ENCODE results near the gene ARMH1.
"Not testable (repeated sequence)": the region's sequence is repeated elsewhere in the genome, so short reads cannot be mapped to it uniquely, and the experiment has no call there.

Gene ARMH1

GRCh38 chr1:44645476-44646244 is 28.9 kb upstream of the ARMH1 start:
- no peak for DNase-seq

- DNase-seq: no peak
Measured at GRCh38 chr1:44646261-44647110, 28.0 kb upstream of the ARMH1 start.

- no peak for DNase-seq
Measured at GRCh38 chr1:44647896-44648295, 26.6 kb upstream of the ARMH1 start.

GRCh38 chr1:44648529-44649250 is 25.8 kb upstream of the ARMH1 start:
- no peak for DNase-seq

- no peak for DNase-seq
Measured at GRCh38 chr1:44649788-44650158, 24.7 kb upstream of the ARMH1 start.

- DNase-seq: no peak
Measured at GRCh38 chr1:44650159-44650831, 24.2 kb upstream of the ARMH1 start.

GRCh38 chr1:44651069-44651468 is 23.4 kb upstream of the ARMH1 start:
- no peak for DNase-seq

- peak; percentile 87 to 91 for DNase-seq
Measured at GRCh38 chr1:44652445-44653106, 21.9 kb upstream of the ARMH1 start.

- DNase-seq: no peak
Measured at GRCh38 chr1:44653107-44653964, 21.2 kb upstream of the ARMH1 start.

- DNase-seq: no peak
Measured at GRCh38 chr1:44654621-44655187, 19.8 kb upstream of the ARMH1 start.

GRCh38 chr1:44655609-44656008 is 18.9 kb upstream of the ARMH1 start:
- DNase-seq: peak in 1 of 2 experiments; percentile 41

- no peak for DNase-seq
Measured at GRCh38 chr1:44659566-44659965, 14.9 kb upstream of the ARMH1 start.

- no peak for DNase-seq
Measured at GRCh38 chr1:44660176-44660575, 14.3 kb upstream of the ARMH1 start.

- no peak for DNase-seq
Measured at GRCh38 chr1:44661781-44662682, 12.5 kb upstream of the ARMH1 start.

GRCh38 chr1:44662683-44663030 is 11.9 kb upstream of the ARMH1 start:
- DNase-seq: no peak

GRCh38 chr1:44663417-44663816 is 11.1 kb upstream of the ARMH1 start:
- DNase-seq: no peak

GRCh38 chr1:44664730-44665370 is 9.7 kb upstream of the ARMH1 start:
- peak; percentile 46 to 63 for DNase-seq

GRCh38 chr1:44666719-44667118 is 7.8 kb upstream of the ARMH1 start:
- not testable (repeated sequence) for DNase-seq

All from activated T-cell treated with anti-CD3 and anti-CD28 coated beads, Interleukin-2, amount 50 U/mL, for 48 hours (primary cell).